HG03342 (cell line): ENCODE measurements around the gene ATP5F1D.

ENCODE experiments used
- ATAC-seq: cut with Tn5 transposase; IDR thresholded peaks from one replicate; pipeline ENCODE4 v1.9.1; 2021; ENCODE audit warnings: mild to moderate bottlenecking, moderate library complexity; ENCODE audit not compliant: unreplicated experiment

Gene ATP5F1D

GRCh38 chr19:1231729-1232637 lies 9.6 kb upstream of the ATP5F1D start:
- no peak for ATAC-seq

GRCh38 chr19:1232652-1233072 lies 8.9 kb upstream of the ATP5F1D start:
- no peak for ATAC-seq

GRCh38 chr19:1233115-1233667 lies 8.4 kb upstream of the ATP5F1D start:
- no peak for ATAC-seq

- no peak for ATAC-seq
These were observed 7.2 kb upstream of the ATP5F1D start for GRCh38 chr19:1234051-1234954.

GRCh38 chr19:1234955-1235380 lies 6.6 kb upstream of the ATP5F1D start:
- ATAC-seq = no peak

- ATAC-seq = no peak
These were observed 5.7 kb upstream of the ATP5F1D start for GRCh38 chr19:1235625-1236538.

GRCh38 chr19:1236576-1236975 lies 5.0 kb upstream of the ATP5F1D start:
- no peak for ATAC-seq

GRCh38 chr19:1237027-1237659 lies 4.4 kb upstream of the ATP5F1D start:
- ATAC-seq = no peak

- no peak for ATAC-seq
These were observed 3.7 kb upstream of the ATP5F1D start, which contains the start of gene CBARP for GRCh38 chr19:1237754-1238368. Gene CBARP, minus strand, starts transcription at chr19:1238005. Its CDS starts 1,905 bp downstream, at chr19:1236100.

GRCh38 chr19:1238369-1239303 lies 2.9 kb upstream of the ATP5F1D start:
- no peak for ATAC-seq

- no peak for ATAC-seq
These were observed 2.1 kb upstream of the ATP5F1D start for GRCh38 chr19:1239420-1239795.

- no peak for ATAC-seq
These were observed 1.5 kb upstream of the ATP5F1D start for GRCh38 chr19:1239796-1240737.

- ATAC-seq = no peak
These were observed 626 bp upstream of the ATP5F1D start for GRCh38 chr19:1240925-1241324.

GRCh38 chr19:1243768-1244692 lies 2.5 kb downstream of the ATP5F1D start:
- ATAC-seq = no peak

GRCh38 chr19:1244693-1245451 lies 3.3 kb downstream of the ATP5F1D start:
- ATAC-seq = no peak
